Prostate gland (tissue), 2 donors: ENCODE results near the gene FLVCR2. TPM values are rescaled to one million over a fixed set of nuclear protein-coding genes. Genes with fewer than 3 reads are reported as not detected.
"Not testable (repeated sequence)": the region's sequence is repeated elsewhere in the genome, so short reads cannot be mapped to it uniquely, and the experiment has no call there.

ENCODE experiments used
- DNase-seq: peaks from one replicate; pipeline ENCODE4 v3.0.0-alpha.2; 2019; ENCODE audit warnings: low spot score
- H3K27ac ChIP-seq, 2 donors: fragments of 200-600 bp; sonication (generic); 2 replicates each; pipeline ENCODE4 v1.5.1; 2017 to 2019
- H3K27me3 ChIP-seq: fragments of 200-600 bp; sonication (generic); replicated peaks from 2 replicates; pipeline ENCODE4 v1.5.1; 2019; ENCODE audit not compliant: insufficient read depth
- H3K36me3 ChIP-seq, 2 donors: fragments of 200-600 bp; sonication (generic); 1 replicate in 1 of 2; 2 replicates in 1 of 2; pipeline versions ENCODE4 v1.5.1 to v1.8.1; 2017 to 2019
- H3K4me1 ChIP-seq: fragments of 200-600 bp; sonication (generic); replicated peaks from 2 replicates; pipeline ENCODE4 v1.5.1; 2019
- H3K4me3 ChIP-seq, 2 donors: fragments of 200-600 bp; sonication (generic); 2 replicates each; pipeline ENCODE4 v1.5.1; 2017 to 2019
- H3K9me3 ChIP-seq: fragments of 200-600 bp; sonication (generic); 2 replicates; pipeline ENCODE4 v1.5.1; 2017
- CTCF ChIP-seq, 4 experiments: fragments of 200-600 bp in 2 of 4; fragments of 450-650 bp in 2 of 4; sonication (generic) in 2 of 4; IDR thresholded peaks; 1 replicate in 3 of 4; 2 replicates in 1 of 4; pipeline ENCODE4 v1.5.1; 2016 to 2019; ENCODE audit warnings: antibody characterized with exemption in 4 of 4, mild to moderate bottlenecking in 2 of 4, moderate library complexity in 2 of 4
- POLR2A ChIP-seq: fragments of 450-650 bp; IDR thresholded peaks from one replicate; pipeline ENCODE4 v1.6.1; 2016; ENCODE audit warnings: antibody characterized with exemption, mild to moderate bottlenecking
- POLR2AphosphoS5 ChIP-seq: sonication (generic); formaldehyde crosslinking; IDR thresholded peaks from one replicate; pipeline ENCODE4 v1.6.1; 2017; ENCODE audit warnings: antibody characterized with exemption
- WGBS: methylation state at CpG from one replicate; pipeline ENCODE4 v1.1.5; 2018; 5-methylcytosine and 5-hydroxymethylcytosine counted together
- intact Hi-C: fragments of 100-400 bp; cut with DNase I; formaldehyde crosslinking; loops from one replicate; pipeline ENCODE4 v1.14.2; 2022
- small RNA-seq, 2 donors: library from RNA; depleted of rRNA; stranded (forward); fragments of <200 nt; gene quantifications; one replicate each; pipeline ENCODE3, GENCODE V24; 2016
- total RNA-seq, 2 donors: library from RNA; depleted of rRNA; stranded (reverse); fragments of >200 nt; gene quantifications; one replicate each; pipeline ENCODE4 v1.1.0, GENCODE V29; 2016

The FLVCR2 gene
- total RNA-seq, 2 donors from 2014 or later, result 3.1 to 22.2 TPM

GRCh38 chr14:75690010-75690409, 111.6 kb downstream of the FLVCR2 start:
- Histone ChIP-seq H3K4me1 (no peaks in the 10 kb centered on the region), H3K9me3 (no peaks in the 10 kb centered on the region), H3K27me3 (no peaks in the 10 kb centered on the region), H3K27ac (no peak overlapping the region), H3K4me3 (no peak overlapping the region), H3K36me3 (no peaks in the 10 kb centered on the region)
- intact Hi-C loops, result no loop called here
- no peak for DNase-seq
- WGBS, result 93% methylated on average over 7 of the region's 7 CpGs
- TF ChIP-seq CTCF (IDR thresholded peaks at IDR 0.05) (no peak), POLR2AphosphoS5 (no peak), POLR2A (no peak)

- H3K4me3 ChIP-seq, intact Hi-C loops, H3K9me3 ChIP-seq, H3K4me1 ChIP-seq, H3K27me3 ChIP-seq, H3K27ac ChIP-seq, DNase-seq, H3K36me3 ChIP-seq: not testable (repeated sequence)
- 87% methylated on average over 6 of the region's 6 CpGs for WGBS
These were observed 116.6 kb downstream of the FLVCR2 start for GRCh38 chr14:75695025-75695424.

GRCh38 chr14:75697386-75697785, 119.0 kb downstream of the FLVCR2 start:
- 80% methylated on average over 1 of the region's 1 CpG for WGBS
- intact Hi-C loops, result no loop called here
- no peak for TF ChIP-seq POLR2AphosphoS5
- no peak for TF ChIP-seq POLR2A
- no peak for TF ChIP-seq CTCF (IDR thresholded peaks at IDR 0.05)
- H3K27ac ChIP-seq, result no peak overlapping the region
- no peak for DNase-seq
- no peaks in the 10 kb centered on the region for H3K27me3 ChIP-seq
- H3K4me1 ChIP-seq, result no peaks in the 10 kb centered on the region
- H3K4me3 ChIP-seq, result no peak overlapping the region
- no peaks in the 10 kb centered on the region for H3K36me3 ChIP-seq
- no peaks in the 10 kb centered on the region for H3K9me3 ChIP-seq

Small RNAs within 50 kb of the gene (small RNA-seq; reads per million reads assigned to genes)
- 0.60 to 0.84 reads per million in 2 donors for gene RNA5SP387

Other genes starting within 250 kb of the FLVCR2 start
- 10 to 100 TPM; 27.1 to 34.0 TPM for gene JDP2, start 150.6 kb upstream of the FLVCR2 start, total RNA-seq
- 10 to 100 TPM in 1 of 2 donors, 1 to 10 TPM in 1; 3.1 to 11.8 TPM for gene BATF, start 56.2 kb upstream of the FLVCR2 start, total RNA-seq
- 10 to 100 TPM; 16.7 to 54.6 TPM for gene ERG28, start 82.3 kb downstream of the FLVCR2 start, total RNA-seq
- gene TTLL5, start 82.6 kb downstream of the FLVCR2 start, total RNA-seq, result 10 to 100 TPM; 40.3 to 46.2 TPM